SK-N-SH (cell line): Measurements from ENCODE around the gene GLYR1. TPM values are rescaled to one million over a fixed set of nuclear protein-coding genes. Genes with fewer than 3 reads are reported as not detected.

Source experiments
- CTCF ChIA-PET: fragments of 300-600, 350-600 bp; formaldehyde crosslinking; extraction: SDS; loops from one replicate; lab custom pipeline; 2021; lab: Yijun Ruan, JAX
- POLR2A ChIA-PET: fragments of 350-600 bp; sonication (Branson Sonifier 250); formaldehyde crosslinking; extraction: SDS; loops from one replicate; lab custom pipeline; 2020; ENCODE audit warnings: antibody characterized with exemption, inconsistent platforms; lab: Yijun Ruan, JAX
- DNase-seq: peaks from one replicate; pipeline ENCODE4 v3.0.0; 2012
- H2AFZ ChIP-seq: fragments of 200-600 bp; sonication (generic); 2 replicates; pipeline ENCODE4 v1.8.1; 2016; ENCODE audit warnings: antibody characterized with exemption, mild to moderate bottlenecking, low read depth
- H3F3A ChIP-seq: fragments of 200-600 bp; sonication (generic); replicated peaks from 2 replicates; pipeline ENCODE3; 2016; ENCODE audit warnings: antibody characterized with exemption, mild to moderate bottlenecking; ENCODE audit not compliant: insufficient read depth
- H3K27ac ChIP-seq, 2 experiments: fragments of 200-500 bp in 1 of 2; fragments of 200-600 bp in 1 of 2; sonication (Bioruptor generic) in 1 of 2; sonication (generic), shearing (Covaris generic) in 1 of 2; 2 replicates each; pipeline versions ENCODE4 v1.5.1 to v1.6.1; 2014 to 2016; ENCODE audit warnings: low read depth in 2 of 2, inconsistent platforms in 1 of 2, low read length in 1 of 2, mild to moderate bottlenecking in 1 of 2, mixed read lengths in 1 of 2
- H3K27me3 ChIP-seq: fragments of 200-600 bp; sonication (generic), shearing (Covaris generic); 2 replicates; pipeline ENCODE4 v1.6.1; 2016; ENCODE audit warnings: mixed run types; ENCODE audit not compliant: insufficient read depth
- H3K36me3 ChIP-seq, 2 experiments: fragments of 200-500 bp in 1 of 2; fragments of 200-600 bp in 1 of 2; sonication (Bioruptor generic) in 1 of 2; sonication (generic) in 1 of 2; replicated peaks in 1 of 2; 2 replicates each; pipeline versions ENCODE3 to v1.5.1; 2014 to 2016; ENCODE audit warnings: low read length in 1 of 2, mild to moderate bottlenecking in 1 of 2; ENCODE audit not compliant: insufficient read depth in 2 of 2, control insufficient read depth in 1 of 2
- H3K4me1 ChIP-seq, 2 experiments: fragments of 200-500 bp in 1 of 2; fragments of 200-600 bp in 1 of 2; sonication (Bioruptor generic) in 1 of 2; sonication (generic), shearing (Covaris generic) in 1 of 2; 2 replicates each; pipeline versions ENCODE4 v1.5.1 to v1.6.1; 2014 to 2016; ENCODE audit warnings: low read depth in 1 of 2, low read length in 1 of 2, mixed run types in 1 of 2; ENCODE audit not compliant: insufficient read depth in 2 of 2, control insufficient read depth in 1 of 2
- H3K4me2 ChIP-seq: fragments of 200-600 bp; sonication (generic), shearing (Covaris generic); 2 replicates; pipeline ENCODE4 v1.6.1; 2017; ENCODE audit warnings: mixed run types
- H3K4me3 ChIP-seq, 2 experiments: fragments of 200-500 bp in 1 of 2; fragments of 200-600 bp in 1 of 2; sonication (Bioruptor generic) in 1 of 2; sonication (generic), shearing (Covaris generic) in 1 of 2; 2 replicates each; pipeline versions ENCODE4 v1.5.1 to v1.8.1; 2014 to 2016; ENCODE audit warnings: low read depth in 2 of 2, inconsistent platforms in 1 of 2, low read length in 1 of 2, mild to moderate bottlenecking in 1 of 2, mixed read lengths in 1 of 2, moderate library complexity in 1 of 2
- H3K79me2 ChIP-seq: fragments of 200-600 bp; sonication (generic); 2 replicates; pipeline ENCODE4 v1.8.1; 2017; ENCODE audit warnings: mild to moderate bottlenecking; ENCODE audit not compliant: insufficient read depth
- H3K9ac ChIP-seq: fragments of 200-600 bp; sonication (generic); 2 replicates; pipeline ENCODE4 v1.6.1; 2017; ENCODE audit warnings: mixed run types
- H3K9me2 ChIP-seq: fragments of 200-600 bp; sonication (generic); 2 replicates; pipeline ENCODE4 v1.6.1; 2017; ENCODE audit warnings: mixed run types
- H3K9me3 ChIP-seq: fragments of 200-600 bp; sonication (generic); 2 replicates; pipeline ENCODE4 v1.6.1; 2017; ENCODE audit warnings: mixed run types, mild to moderate bottlenecking, moderate library complexity
- H4K20me1 ChIP-seq: fragments of 200-600 bp; sonication (generic); 2 replicates; pipeline ENCODE4 v1.6.1; 2017; ENCODE audit warnings: mild to moderate bottlenecking, mixed run types; ENCODE audit not compliant: insufficient read depth
- ELF1 ChIP-seq: IDR thresholded peaks from 2 replicates; pipeline ENCODE4 v1.4.0; 2012
- EZH2phosphoT487 ChIP-seq: fragments of 200-600 bp; sonication (generic); IDR thresholded peaks from 2 replicates; pipeline ENCODE4 v1.6.1; 2017; ENCODE audit warnings: low read depth, mixed run types, mild to moderate bottlenecking, antibody characterized with exemption, moderate library complexity, borderline replicate concordance
- FOXM1 ChIP-seq: IDR thresholded peaks from 2 replicates; pipeline ENCODE4 v1.4.0; 2012; ENCODE audit warnings: low read depth, mild to moderate bottlenecking
- GABPA ChIP-seq: IDR thresholded peaks from 2 replicates; pipeline ENCODE4 v1.4.0; 2012; ENCODE audit warnings: low read depth, mild to moderate bottlenecking
- MEF2A ChIP-seq: IDR thresholded peaks from 2 replicates; pipeline ENCODE4 v1.4.0; 2012; ENCODE audit warnings: low read depth, borderline replicate concordance
- NFIC ChIP-seq: IDR thresholded peaks from 2 replicates; pipeline ENCODE4 v1.4.0; 2012; ENCODE audit warnings: borderline replicate concordance
- NRF1 ChIP-seq: IDR thresholded peaks from 2 replicates; pipeline ENCODE4 v1.6.1; 2012; ENCODE audit warnings: low read depth, mild to moderate bottlenecking, low read length
- RCOR1 ChIP-seq: fragments of 150-350 bp; IDR thresholded peaks from 2 replicates; pipeline ENCODE4 v1.6.1; 2017; ENCODE audit warnings: antibody characterized with exemption, low read length
- RFX5 ChIP-seq: IDR thresholded peaks from 2 replicates; pipeline ENCODE4 v1.6.1; 2012; ENCODE audit warnings: mild to moderate bottlenecking, improper control_type of control experiment, low read length
- SMC3 ChIP-seq: IDR thresholded peaks from 2 replicates; pipeline ENCODE4 v1.6.1; 2012; ENCODE audit warnings: low read depth, low read length, improper control_type of control experiment
- TEAD4 ChIP-seq: IDR thresholded peaks from 2 replicates; pipeline ENCODE4 v1.4.0; 2012; ENCODE audit warnings: mild to moderate bottlenecking, borderline replicate concordance; ENCODE audit not compliant: insufficient read depth
- YY1 ChIP-seq: IDR thresholded peaks from 2 replicates; pipeline ENCODE4 v1.4.0; 2012; ENCODE audit warnings: low read depth, mild to moderate bottlenecking
- WGBS: methylation state at CpG from one replicate; pipeline ENCODE4 v1.1.6; 2017; ENCODE audit warnings: low lambda C conversion rate; 5-methylcytosine and 5-hydroxymethylcytosine counted together
- polyA plus RNA-seq, 3 experiments: library from polyadenylated mRNA; depleted of rRNA; stranded (reverse); fragments of >200 nt; gene quantifications; 2 replicates each; pipeline ENCODE4 v1.2.3, GENCODE V29; 2012
- TF ChIP-seq, protein P1 (sequence below): IDR thresholded peaks from 2 replicates; pipeline ENCODE4; 2012
- TF ChIP-seq, protein P2 (sequence below): IDR thresholded peaks from 2 replicates; pipeline ENCODE4 v1.6.1; 2012; ENCODE audit warnings: mild to moderate bottlenecking, low read depth, low read length, moderate library complexity
- TF ChIP-seq, protein P3 (sequence below): fragments of 150-350 bp; IDR thresholded peaks from 2 replicates; pipeline ENCODE4 v1.6.1; 2016; ENCODE audit warnings: mild to moderate bottlenecking, low read depth, low read length

GLYR1 gene
- polyA plus RNA-seq, 1 of the 3 experiments (the other 2 are of a cell fraction): 40.1 TPM

DNA sequence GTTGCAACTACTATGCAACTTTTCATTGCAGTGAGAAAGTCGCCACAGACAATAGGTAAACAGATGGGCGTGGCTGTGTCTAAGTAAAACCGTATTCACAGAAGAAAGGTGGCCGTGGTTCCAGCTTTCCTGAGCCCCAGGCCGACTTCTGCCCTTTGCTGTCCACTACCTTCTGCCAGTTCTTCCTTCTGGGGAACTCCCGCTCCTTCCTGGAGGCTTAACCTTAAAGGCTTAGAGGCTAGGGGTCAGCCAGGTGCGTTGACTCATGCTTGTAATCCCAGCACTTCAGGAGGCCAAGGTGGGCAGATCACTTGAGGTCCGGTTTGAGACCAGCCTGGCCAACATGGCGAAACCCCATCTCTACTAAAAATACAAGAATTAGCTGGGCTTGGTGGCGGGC lies 56.8 kb downstream of the GLYR1 start:
- H2AFZ ChIP-seq: no peak overlapping the region
- H3K4me2 ChIP-seq: no peak overlapping the region
- H3K79me2 ChIP-seq: no peaks in the 10 kb centered on the region
- H3K9me3 ChIP-seq: no peaks in the 10 kb centered on the region
- WGBS: 80% methylated on average over 10 of the region's 10 CpGs
- H3K4me1 ChIP-seq: peaks cover 0 to 11% of the 10 kb centered on the region in 2 experiments; a peak in 1 of 4 replicates
- no peaks in the 10 kb centered on the region for H4K20me1 ChIP-seq
- H3K36me3 ChIP-seq: no peaks in the 10 kb centered on the region
- H3K27me3 ChIP-seq: no peaks in the 10 kb centered on the region
- H3K4me3 ChIP-seq: no peak overlapping the region
- no peaks in the 10 kb centered on the region for H3K9me2 ChIP-seq
- no peaks in the 10 kb centered on the region for H3F3A ChIP-seq
- no peak overlapping the region for H3K9ac ChIP-seq
- POLR2A ChIA-PET: interaction anchor here (1.4 kb wide), 1 partner anchor 56 kb away, joined by 3 read pairs; the partner anchor contains the start of genes ANKS3 and DNAAF8
- TF ChIP-seq RFX5: no peak
- no peak for TF ChIP-seq SMC3
- TF ChIP-seq NRF1: no peak
- TF ChIP-seq, protein P1, sequence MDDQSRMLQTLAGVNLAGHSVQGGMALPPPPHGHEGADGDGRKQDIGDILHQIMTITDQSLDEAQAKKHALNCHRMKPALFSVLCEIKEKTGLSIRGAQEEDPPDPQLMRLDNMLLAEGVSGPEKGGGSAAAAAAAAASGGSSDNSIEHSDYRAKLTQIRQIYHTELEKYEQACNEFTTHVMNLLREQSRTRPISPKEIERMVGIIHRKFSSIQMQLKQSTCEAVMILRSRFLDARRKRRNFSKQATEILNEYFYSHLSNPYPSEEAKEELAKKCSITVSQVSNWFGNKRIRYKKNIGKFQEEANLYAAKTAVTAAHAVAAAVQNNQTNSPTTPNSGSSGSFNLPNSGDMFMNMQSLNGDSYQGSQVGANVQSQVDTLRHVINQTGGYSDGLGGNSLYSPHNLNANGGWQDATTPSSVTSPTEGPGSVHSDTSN: no peak
- no peak for TF ChIP-seq GABPA
- TF ChIP-seq FOXM1: no peak
- no peak for TF ChIP-seq EZH2phosphoT487
- no peak for TF ChIP-seq RCOR1
- TF ChIP-seq NFIC: no peak
- TF ChIP-seq YY1: no peak
- no peak overlapping the region for H3K27ac ChIP-seq
- DNase-seq: no peak
- CTCF ChIA-PET: no interaction called here

DNA sequence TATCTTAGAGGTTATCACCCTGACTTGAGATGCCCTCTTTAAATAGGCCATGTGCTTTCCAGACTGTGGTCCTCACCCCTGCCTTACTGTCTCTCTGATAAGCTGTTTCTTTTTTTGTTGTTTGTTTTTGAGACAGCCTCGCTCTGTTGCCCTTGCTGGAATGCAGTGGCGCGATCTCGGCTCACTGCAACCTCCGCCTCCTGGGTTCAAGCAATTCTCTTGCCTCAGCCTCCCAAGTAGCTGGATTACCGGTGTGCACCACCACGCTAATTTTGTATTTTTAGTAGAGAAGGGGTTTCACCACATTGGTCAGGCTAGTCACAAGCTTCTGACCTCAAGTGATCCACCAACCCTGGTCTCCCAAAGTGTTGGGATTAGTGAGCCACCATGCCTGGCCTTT lies 58.2 kb downstream of the GLYR1 start:
- peaks cover 0 to 11% of the 10 kb centered on the region in 2 experiments; a peak in 1 of 4 replicates for H3K4me1 ChIP-seq
- DNase-seq: no peak
- H4K20me1 ChIP-seq: no peaks in the 10 kb centered on the region
- no peak overlapping the region for H2AFZ ChIP-seq
- H3K4me2 ChIP-seq: no peak overlapping the region
- H3K9me3 ChIP-seq: no peaks in the 10 kb centered on the region
- CTCF ChIA-PET: interaction anchor here (1.1 to 1.4 kb wide), 3 partner anchors 13 to 57 kb away, joined by 3 to 4 read pairs (median 3); no protein-coding TSS in a partner anchor
- no peaks in the 10 kb centered on the region for H3K9me2 ChIP-seq
- no peak overlapping the region; a peak in 1 of 4 replicates for H3K27ac ChIP-seq
- POLR2A ChIA-PET: interaction anchor here (1.4 kb wide), 1 partner anchor 55 kb away, joined by 3 read pairs; the partner anchor contains the start of genes ANKS3 and DNAAF8
- H3F3A ChIP-seq: no peaks in the 10 kb centered on the region
- no peaks in the 10 kb centered on the region for H3K27me3 ChIP-seq
- H3K4me3 ChIP-seq: no peak overlapping the region
- H3K79me2 ChIP-seq: no peaks in the 10 kb centered on the region
- 96% methylated on average over 7 of the region's 7 CpGs for WGBS
- no peaks in the 10 kb centered on the region for H3K36me3 ChIP-seq
- no peak for TF ChIP-seq MEF2A
- TF ChIP-seq, protein P2, sequence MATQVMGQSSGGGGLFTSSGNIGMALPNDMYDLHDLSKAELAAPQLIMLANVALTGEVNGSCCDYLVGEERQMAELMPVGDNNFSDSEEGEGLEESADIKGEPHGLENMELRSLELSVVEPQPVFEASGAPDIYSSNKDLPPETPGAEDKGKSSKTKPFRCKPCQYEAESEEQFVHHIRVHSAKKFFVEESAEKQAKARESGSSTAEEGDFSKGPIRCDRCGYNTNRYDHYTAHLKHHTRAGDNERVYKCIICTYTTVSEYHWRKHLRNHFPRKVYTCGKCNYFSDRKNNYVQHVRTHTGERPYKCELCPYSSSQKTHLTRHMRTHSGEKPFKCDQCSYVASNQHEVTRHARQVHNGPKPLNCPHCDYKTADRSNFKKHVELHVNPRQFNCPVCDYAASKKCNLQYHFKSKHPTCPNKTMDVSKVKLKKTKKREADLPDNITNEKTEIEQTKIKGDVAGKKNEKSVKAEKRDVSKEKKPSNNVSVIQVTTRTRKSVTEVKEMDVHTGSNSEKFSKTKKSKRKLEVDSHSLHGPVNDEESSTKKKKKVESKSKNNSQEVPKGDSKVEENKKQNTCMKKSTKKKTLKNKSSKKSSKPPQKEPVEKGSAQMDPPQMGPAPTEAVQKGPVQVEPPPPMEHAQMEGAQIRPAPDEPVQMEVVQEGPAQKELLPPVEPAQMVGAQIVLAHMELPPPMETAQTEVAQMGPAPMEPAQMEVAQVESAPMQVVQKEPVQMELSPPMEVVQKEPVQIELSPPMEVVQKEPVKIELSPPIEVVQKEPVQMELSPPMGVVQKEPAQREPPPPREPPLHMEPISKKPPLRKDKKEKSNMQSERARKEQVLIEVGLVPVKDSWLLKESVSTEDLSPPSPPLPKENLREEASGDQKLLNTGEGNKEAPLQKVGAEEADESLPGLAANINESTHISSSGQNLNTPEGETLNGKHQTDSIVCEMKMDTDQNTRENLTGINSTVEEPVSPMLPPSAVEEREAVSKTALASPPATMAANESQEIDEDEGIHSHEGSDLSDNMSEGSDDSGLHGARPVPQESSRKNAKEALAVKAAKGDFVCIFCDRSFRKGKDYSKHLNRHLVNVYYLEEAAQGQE: no peak
- TF ChIP-seq, protein P3, sequence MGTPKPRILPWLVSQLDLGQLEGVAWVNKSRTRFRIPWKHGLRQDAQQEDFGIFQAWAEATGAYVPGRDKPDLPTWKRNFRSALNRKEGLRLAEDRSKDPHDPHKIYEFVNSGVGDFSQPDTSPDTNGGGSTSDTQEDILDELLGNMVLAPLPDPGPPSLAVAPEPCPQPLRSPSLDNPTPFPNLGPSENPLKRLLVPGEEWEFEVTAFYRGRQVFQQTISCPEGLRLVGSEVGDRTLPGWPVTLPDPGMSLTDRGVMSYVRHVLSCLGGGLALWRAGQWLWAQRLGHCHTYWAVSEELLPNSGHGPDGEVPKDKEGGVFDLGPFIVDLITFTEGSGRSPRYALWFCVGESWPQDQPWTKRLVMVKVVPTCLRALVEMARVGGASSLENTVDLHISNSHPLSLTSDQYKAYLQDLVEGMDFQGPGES: no peak
- no peak for TF ChIP-seq EZH2phosphoT487
- TF ChIP-seq ELF1: no peak
- TF ChIP-seq, protein P1: no peak
- no peak for TF ChIP-seq TEAD4
- TF ChIP-seq RCOR1: no peak
- no peak overlapping the region for H3K9ac ChIP-seq
